Endothelial cell of umbilical vein (primary cell): Measurements from ENCODE around the gene WFIKKN2. TPM values are rescaled to one million over a fixed set of nuclear protein-coding genes. Genes with fewer than 3 reads are reported as not detected.
"Not testable (repeated sequence)": the region's sequence is repeated elsewhere in the genome, so short reads cannot be mapped to it uniquely, and the experiment has no call there.

ENCODE experiments used
- BruUV-seq: library from RNA; stranded (reverse); fragments of 400-500 nt; replicated peaks from 2 replicates; lab custom pipeline; 2021; lab: Mats Ljungman, UMichigan
- CTCF ChIA-PET: fragments of 300-600, 350-600 bp; sonication (Branson Sonifier 250); formaldehyde crosslinking; loops from one replicate; lab custom pipeline; 2021; ENCODE audit warnings: antibody characterized with exemption, inconsistent platforms; lab: Charles Lee
- POLR2A ChIA-PET: fragments of 300-600, 350-600 bp; sonication (Branson Sonifier 250); formaldehyde crosslinking; loops from one replicate; lab custom pipeline; 2021; ENCODE audit warnings: antibody characterized with exemption, inconsistent platforms; lab: Charles Lee
- DNase-seq: peaks from one replicate; pipeline ENCODE4 v3.0.0-alpha.2; 2011; ENCODE audit warnings: low read depth, low spot score
- FAIRE-seq: peaks from 2 replicates; lab custom pipeline; 2011; peaks lifted over from hg19 to GRCh38; lab: Jason Lieb, UNC
- H2AFZ ChIP-seq: 2 replicates; pipeline ENCODE4 v1.6.0; 2012; ENCODE audit warnings: low read depth, low read length, control low read depth, inconsistent platforms
- H3K27ac ChIP-seq: 2 replicates; pipeline ENCODE4 v1.5.1; 2011; ENCODE audit warnings: low read depth, mild to moderate bottlenecking, control low read depth, low read length, moderate library complexity; ENCODE audit not compliant: insufficient read depth
- H3K27me3 ChIP-seq, 2 experiments: 2 replicates each; pipeline versions ENCODE4 v1.6.0 to v1.6.1; 2011; ENCODE audit warnings: low read length in 2 of 2, mixed read lengths in 1 of 2; ENCODE audit not compliant: control insufficient read depth in 2 of 2, insufficient read depth in 2 of 2
- H3K36me3 ChIP-seq, 2 experiments: 2 replicates in 1 of 2; 3 replicates in 1 of 2; pipeline ENCODE4 v1.5.1; 2011; ENCODE audit warnings: low read length in 2 of 2, mild to moderate bottlenecking in 1 of 2, moderate library complexity in 1 of 2; ENCODE audit not compliant: control insufficient read depth in 2 of 2, insufficient read depth in 2 of 2; ENCODE audit errors: extremely low read depth in 1 of 2
- H3K4me1 ChIP-seq: 3 replicates; pipeline ENCODE4 v1.5.1; 2011; ENCODE audit warnings: mild to moderate bottlenecking, low read length; ENCODE audit not compliant: control insufficient read depth, insufficient read depth; ENCODE audit errors: extremely low read depth
- H3K4me2 ChIP-seq: 2 replicates; pipeline ENCODE4 v1.6.1; 2011; ENCODE audit warnings: low read length, control low read depth, mixed read lengths; ENCODE audit not compliant: insufficient read depth
- H3K4me3 ChIP-seq, 3 experiments: fragments of 200-600 bp in 1 of 3; sonication (generic), shearing (Covaris generic) in 1 of 3; replicated peaks in 1 of 3; 2 replicates each; pipeline ENCODE4 v1.5.1; 2011 to 2016; ENCODE audit warnings: control low read depth in 3 of 3, low read length in 3 of 3, mild to moderate bottlenecking in 2 of 3, inconsistent platforms in 1 of 3, low read depth in 1 of 3, moderate library complexity in 1 of 3; ENCODE audit not compliant: insufficient read depth in 1 of 3
- H3K79me2 ChIP-seq: 2 replicates; pipeline ENCODE4 v1.6.0; 2012; ENCODE audit warnings: low read length, inconsistent platforms; ENCODE audit not compliant: control insufficient read depth, insufficient read depth
- H3K9ac ChIP-seq: replicated peaks from 2 replicates; pipeline ENCODE3; 2011; ENCODE audit warnings: low read length, control low read depth; ENCODE audit not compliant: insufficient read depth; ENCODE audit errors: extremely low read depth
- H3K9me1 ChIP-seq: replicated peaks from 3 replicates; pipeline ENCODE4 v1.6.0; 2011; ENCODE audit warnings: mild to moderate bottlenecking, low read length; ENCODE audit not compliant: control insufficient read depth, insufficient read depth; ENCODE audit errors: extremely low read depth
- H3K9me3 ChIP-seq: replicated peaks from 2 replicates; pipeline ENCODE4 v1.5.1; 2012; ENCODE audit warnings: low read length, inconsistent platforms; ENCODE audit not compliant: control insufficient read depth, insufficient read depth
- H4K20me1 ChIP-seq: replicated peaks from 2 replicates; pipeline ENCODE3; 2011; ENCODE audit warnings: mild to moderate bottlenecking, low read length; ENCODE audit not compliant: control insufficient read depth, insufficient read depth; ENCODE audit errors: extremely low read depth
- FOS ChIP-seq: IDR thresholded peaks from 2 replicates; pipeline ENCODE4 v1.6.1; 2011; ENCODE audit warnings: mild to moderate bottlenecking, low read length, moderate library complexity, borderline replicate concordance; ENCODE audit not compliant: insufficient read depth
- GATA2 ChIP-seq: IDR thresholded peaks from 2 replicates; pipeline ENCODE4 v1.7.0; 2011; ENCODE audit warnings: low read depth, mild to moderate bottlenecking, moderate library complexity, mixed read lengths, low read length; ENCODE audit not compliant: insufficient read length, insufficient read depth
- JUN ChIP-seq: IDR thresholded peaks from 2 replicates; pipeline ENCODE4 v1.6.1; 2011; ENCODE audit warnings: borderline replicate concordance, low read depth; ENCODE audit not compliant: insufficient read length, insufficient read depth
- MAX ChIP-seq: IDR thresholded peaks from 2 replicates; pipeline ENCODE4 v1.6.1; 2011; ENCODE audit not compliant: insufficient read depth, insufficient read length
- MYC ChIP-seq: IDR thresholded peaks from one replicate; pipeline ENCODE4 v1.6.1; 2011; ENCODE audit warnings: mild to moderate bottlenecking, low read depth, low read length
- POLR2A ChIP-seq: IDR thresholded peaks from 2 replicates; pipeline ENCODE4 v1.6.1; 2012; ENCODE audit warnings: low read depth, mild to moderate bottlenecking, control low read depth, low read length
- POLR2AphosphoS5 ChIP-seq: IDR thresholded peaks from 2 replicates; pipeline ENCODE4 v1.6.1; 2012; ENCODE audit warnings: low read depth, mild to moderate bottlenecking, control low read depth, low read length, moderate library complexity; ENCODE audit not compliant: insufficient read depth
- dilution Hi-C: fragments of 300-500 bp; cut with MboI; formaldehyde crosslinking; loops from one replicate; pipeline ENCODE4 v1.15.0; 2019; ENCODE audit warnings: low sequenced_read_pairs; ENCODE audit not compliant: extremely low pct_ligation_motif_present
- intact Hi-C: fragments of 100-400 bp; cut with micrococcal nuclease; formaldehyde crosslinking; loops from one replicate; pipeline ENCODE4 v1.10.0; 2022
- polyA plus RNA-seq, 4 experiments: library from polyadenylated mRNA; depleted of rRNA in 3 of 4; stranded (reverse) in 3 of 4; unstranded in 1 of 4; fragments of >200 nt; gene quantifications; 2 replicates each; pipeline versions ENCODE4 v1.2.1 to v1.2.3, GENCODE V29; 2011 to 2012; ENCODE audit warnings: missing spikeins in 1 of 4
- total RNA-seq: library from RNA; stranded (reverse); gene quantifications from 2 replicates; pipeline ENCODE4 v1.2.3, GENCODE V29; 2021

The WFIKKN2 gene
- total and polyA plus RNA-seq, 2 donors (not counting 3 experiments of a cell fraction or from before 2014, with no cell fraction given) = 0.03 TPM; not detected in 1

DNA sequence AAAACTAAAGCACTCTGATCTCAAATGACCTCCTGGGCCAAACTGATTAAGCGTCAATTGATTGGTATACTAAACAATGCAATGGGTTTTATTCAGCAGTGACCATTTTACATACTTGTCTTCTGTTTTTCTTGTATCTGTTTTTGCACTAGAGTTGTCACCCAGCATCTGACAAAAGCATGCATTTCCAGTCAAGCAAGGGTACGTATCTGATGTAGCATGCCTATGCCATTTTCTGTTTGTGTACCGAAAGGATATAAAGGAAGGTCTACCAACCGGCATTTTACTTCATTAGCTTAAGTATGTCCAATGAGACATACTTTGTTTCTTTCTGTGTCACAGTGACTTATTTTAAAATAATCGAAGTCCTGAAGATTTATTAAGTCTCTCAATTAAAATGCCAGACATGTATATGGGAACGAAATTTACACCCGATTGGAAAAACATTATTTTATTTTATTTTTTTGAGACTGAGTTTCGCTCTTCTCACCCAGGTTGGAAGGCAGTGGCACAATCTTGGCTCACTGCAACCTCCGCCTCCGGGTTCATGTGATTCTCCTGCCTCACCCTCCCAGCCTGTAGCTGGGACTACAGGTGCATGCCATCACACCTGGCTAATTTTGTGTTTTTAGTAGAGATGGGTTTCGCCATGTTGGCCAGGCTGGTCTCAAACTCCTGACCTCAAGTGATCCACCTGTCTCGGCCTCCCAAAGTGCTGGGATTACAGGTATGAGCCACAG, 23.3 kb downstream of the WFIKKN2 start:
- BruUV-seq = no TSS peak
- TF ChIP-seq FOS (no peak), MYC (no peak), MAX (no peak), POLR2A (no peak), GATA2 (no peak), JUN (no peak), POLR2AphosphoS5 (no peak)
- Histone ChIP-seq H3K4me1 (no peaks in the 10 kb centered on the region), H3K27ac (no peak overlapping the region), H3K9me3 (no peaks in the 10 kb centered on the region), H3K36me3 (peaks cover 2 to 5% of the 10 kb centered on the region in 2 experiments), H3K4me3 (no peak overlapping the region), H3K27me3 (peaks cover 5% of the 10 kb centered on the region in 2 experiments), H3K9me1 (no peaks in the 10 kb centered on the region), H3K79me2 (no peaks in the 10 kb centered on the region), H3K9ac (no peak overlapping the region), H2AFZ (no peak overlapping the region), H3K4me2 (no peak overlapping the region), H4K20me1 (no peaks in the 10 kb centered on the region)
- intact Hi-C loops (no loop called here), dilution Hi-C loops (no loop called here)
- CTCF ChIA-PET = interaction anchor here (1.0 kb wide), 1 partner anchor 8 kb away, joined by 3 read pairs; no protein-coding TSS in a partner anchor
- DNase-seq (no peak), FAIRE-seq (no peak)
- POLR2A ChIA-PET = no interaction called here

DNA sequence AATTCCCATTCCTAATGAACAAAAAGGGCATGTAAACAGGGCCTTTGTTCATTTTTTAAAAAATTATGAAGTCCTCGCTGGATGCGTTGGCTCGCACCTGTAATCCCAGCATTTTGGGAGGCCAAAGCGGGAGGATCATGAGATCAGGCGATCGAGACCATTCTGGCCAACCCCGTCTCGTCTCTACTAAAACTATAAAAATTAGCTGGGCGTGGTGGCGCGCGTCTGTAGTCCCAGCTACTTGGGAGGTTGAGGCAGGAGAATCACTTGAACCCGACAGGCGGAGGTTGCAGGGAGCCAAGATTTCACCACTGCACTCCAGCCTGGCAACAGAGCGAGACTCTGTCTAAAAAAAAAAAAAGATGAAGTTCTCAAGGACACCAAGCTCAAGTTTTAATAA, 24.3 kb downstream of the WFIKKN2 start:
- not testable (repeated sequence) for BruUV-seq

More for the DNA sequence above, 24.3 kb downstream of the WFIKKN2 start:
- CTCF ChIA-PET = interaction anchor here (1.0 to 8.0 kb wide), 3 partner anchors 9 to 141 kb away, joined by 3 to 125 read pairs (median 4); no protein-coding TSS in a partner anchor
- DNase-seq, H3K79me2 ChIP-seq, dilution Hi-C loops, H3K4me3 ChIP-seq, H3K27me3 ChIP-seq, intact Hi-C loops, H4K20me1 ChIP-seq, H3K4me1 ChIP-seq, H3K9ac ChIP-seq, H3K9me1 ChIP-seq, H2AFZ ChIP-seq, POLR2A ChIA-PET, H3K36me3 ChIP-seq, H3K27ac ChIP-seq, H3K4me2 ChIP-seq, FAIRE-seq, H3K9me3 ChIP-seq: not testable (repeated sequence)
